HCT116 (cell line): ENCODE measurements around the gene BMPER.

ENCODE experiments used
- ATF3 ChIP-seq: IDR thresholded peaks from 2 replicates; pipeline ENCODE4 v1.6.1; 2012
- CBX3 ChIP-seq: IDR thresholded peaks from 2 replicates; pipeline ENCODE4 v1.6.1; 2012; ENCODE audit warnings: low read depth
- CEBPB ChIP-seq: IDR thresholded peaks from 2 replicates; pipeline ENCODE4 v1.6.1; 2012; ENCODE audit warnings: low read depth
- CTCF ChIP-seq, 3 experiments: fragments of 200-600 bp in 1 of 3; sonication (generic) in 1 of 3; IDR thresholded peaks in 2 of 3; conservative IDR thresholded peaks in 1 of 3; 2 replicates each; pipeline ENCODE4 v1.5.1; 2012 to 2017; ENCODE audit warnings: low read depth in 2 of 3, low read length in 2 of 3, antibody characterized with exemption in 1 of 3, borderline replicate concordance in 1 of 3, control low read depth in 1 of 3, mild to moderate bottlenecking in 1 of 3, mixed read lengths in 1 of 3, mixed run types in 1 of 3, moderate library complexity in 1 of 3; ENCODE audit not compliant: insufficient read depth in 1 of 3
- EZH2 ChIP-seq: fragments of 200-600 bp; sonication (generic); IDR thresholded peaks from 2 replicates; pipeline ENCODE4 v1.6.1; 2017; ENCODE audit warnings: antibody characterized with exemption, mixed run types
- JUND ChIP-seq: IDR thresholded peaks from 2 replicates; pipeline ENCODE4 v1.6.1; 2012
- POLR2A ChIP-seq: IDR thresholded peaks from 2 replicates; pipeline ENCODE4 v1.7.0; 2011; ENCODE audit warnings: borderline replicate concordance; ENCODE audit not compliant: insufficient read depth, insufficient read length; ENCODE audit errors: extremely low read depth
- POLR2AphosphoS5 ChIP-seq: IDR thresholded peaks from 2 replicates; pipeline ENCODE4 v1.6.1; 2011; ENCODE audit warnings: mild to moderate bottlenecking, low read depth, low read length, moderate library complexity
- RAD21 ChIP-seq: IDR thresholded peaks from 2 replicates; pipeline ENCODE4 v1.6.1; 2012; ENCODE audit warnings: low read depth, mild to moderate bottlenecking
- REST ChIP-seq: IDR thresholded peaks from 2 replicates; pipeline ENCODE4 v1.6.1; 2012; ENCODE audit warnings: low read depth
- SIN3A ChIP-seq: IDR thresholded peaks from 2 replicates; pipeline ENCODE4 v1.6.1; 2012; ENCODE audit warnings: low read depth
- ZFX ChIP-seq: fragments of 450-650 bp; IDR thresholded peaks from 2 replicates; pipeline ENCODE4 v1.6.1; 2017
- ZNF274 ChIP-seq: fragments of 200-500 bp; sonication (Bioruptor generic); IDR thresholded peaks from 2 replicates; pipeline ENCODE4 v1.6.1; 2014; ENCODE audit warnings: mild to moderate bottlenecking, low read depth, low read length, inconsistent platforms

- no peak for TF ChIP-seq CTCF (IDR thresholded peaks at IDR 0.05 in 2 of 3, conservative IDR thresholded peaks at IDR 0.05 in 1 of 3; ENCODE audit: borderline replicate concordance in 1 of 3, insufficient read depth in 1 of 3, low read depth in 2 of 3, low read length in 2 of 3)
- no peak for TF ChIP-seq ZNF274
- TF ChIP-seq POLR2A, result no peak
- no peak for TF ChIP-seq POLR2AphosphoS5
- no peak for TF ChIP-seq EZH2
- TF ChIP-seq CEBPB, result no peak
- no peak for TF ChIP-seq ATF3
- no peak for TF ChIP-seq ZFX
- TF ChIP-seq RAD21, result no peak
- TF ChIP-seq REST, result no peak
- TF ChIP-seq JUND, result no peak
- no peak for TF ChIP-seq SIN3A
- TF ChIP-seq CBX3, result no peak
These were observed 201.9 kb downstream of the BMPER start for GRCh38 chr7:34107276-34107675.
